GM12801 (cell line): ENCODE measurements around the gene KIF26B.

Experiments
- TF ChIP-seq, protein P1 (sequence below): IDR thresholded peaks from one replicate; pipeline ENCODE4 v1.5.1; 2011; ENCODE audit warnings: control low read depth; ENCODE audit not compliant: insufficient read length; ENCODE audit errors: extremely low read depth

The KIF26B gene

DNA sequence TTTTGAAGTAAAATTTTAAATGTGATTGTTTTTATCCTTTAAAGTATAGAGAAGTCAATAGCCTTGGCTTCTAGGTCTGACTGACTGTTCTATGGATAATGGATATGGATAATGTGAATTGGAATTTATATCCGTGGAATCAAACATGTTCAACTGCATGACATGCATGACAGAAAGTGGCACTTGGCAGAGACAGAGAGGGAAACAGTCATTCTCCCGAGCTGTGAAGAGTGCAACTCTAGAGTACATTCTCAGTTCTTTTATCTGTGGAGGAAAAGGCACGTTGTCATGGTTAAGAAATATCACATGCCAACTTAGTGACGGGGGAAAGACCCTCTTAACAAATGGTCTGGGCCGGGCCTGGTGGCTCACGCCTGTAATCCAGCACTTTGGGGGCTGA lies 67.0 kb downstream of the KIF26B start:
- TF ChIP-seq, protein P1, sequence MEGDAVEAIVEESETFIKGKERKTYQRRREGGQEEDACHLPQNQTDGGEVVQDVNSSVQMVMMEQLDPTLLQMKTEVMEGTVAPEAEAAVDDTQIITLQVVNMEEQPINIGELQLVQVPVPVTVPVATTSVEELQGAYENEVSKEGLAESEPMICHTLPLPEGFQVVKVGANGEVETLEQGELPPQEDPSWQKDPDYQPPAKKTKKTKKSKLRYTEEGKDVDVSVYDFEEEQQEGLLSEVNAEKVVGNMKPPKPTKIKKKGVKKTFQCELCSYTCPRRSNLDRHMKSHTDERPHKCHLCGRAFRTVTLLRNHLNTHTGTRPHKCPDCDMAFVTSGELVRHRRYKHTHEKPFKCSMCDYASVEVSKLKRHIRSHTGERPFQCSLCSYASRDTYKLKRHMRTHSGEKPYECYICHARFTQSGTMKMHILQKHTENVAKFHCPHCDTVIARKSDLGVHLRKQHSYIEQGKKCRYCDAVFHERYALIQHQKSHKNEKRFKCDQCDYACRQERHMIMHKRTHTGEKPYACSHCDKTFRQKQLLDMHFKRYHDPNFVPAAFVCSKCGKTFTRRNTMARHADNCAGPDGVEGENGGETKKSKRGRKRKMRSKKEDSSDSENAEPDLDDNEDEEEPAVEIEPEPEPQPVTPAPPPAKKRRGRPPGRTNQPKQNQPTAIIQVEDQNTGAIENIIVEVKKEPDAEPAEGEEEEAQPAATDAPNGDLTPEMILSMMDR, result no peak

DNA sequence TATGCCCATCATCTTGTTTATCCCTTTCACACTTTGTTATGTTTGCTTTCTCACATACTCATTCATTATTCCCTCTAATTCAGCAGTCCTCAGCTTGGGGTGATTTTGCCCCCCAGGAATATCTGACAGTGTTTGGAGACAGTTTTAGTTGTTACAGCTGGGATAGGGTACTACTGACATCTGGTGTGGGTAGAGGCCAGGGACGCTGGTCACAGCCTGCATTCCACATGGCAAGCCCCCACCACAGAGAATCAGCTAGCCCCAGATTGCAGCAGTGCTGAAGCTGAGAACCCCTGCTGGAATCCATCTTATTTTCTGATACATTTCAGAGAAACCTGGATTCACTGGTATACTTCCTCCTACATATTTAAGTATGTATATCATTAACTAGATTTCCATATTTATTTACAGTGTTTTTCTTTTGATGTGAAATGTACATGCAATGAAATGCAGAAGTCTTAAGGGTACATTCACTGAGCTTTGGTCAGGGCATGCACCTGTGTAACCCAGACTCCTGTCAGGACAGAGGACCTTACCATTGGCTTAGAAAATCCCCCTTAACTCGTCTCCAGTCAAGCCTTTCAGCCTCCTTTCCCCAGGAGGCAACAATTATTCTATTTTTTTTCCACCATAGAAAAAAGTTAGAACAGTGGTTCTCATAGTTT lies 68.3 kb downstream of the KIF26B start:
- TF ChIP-seq, protein P1, result no peak

DNA sequence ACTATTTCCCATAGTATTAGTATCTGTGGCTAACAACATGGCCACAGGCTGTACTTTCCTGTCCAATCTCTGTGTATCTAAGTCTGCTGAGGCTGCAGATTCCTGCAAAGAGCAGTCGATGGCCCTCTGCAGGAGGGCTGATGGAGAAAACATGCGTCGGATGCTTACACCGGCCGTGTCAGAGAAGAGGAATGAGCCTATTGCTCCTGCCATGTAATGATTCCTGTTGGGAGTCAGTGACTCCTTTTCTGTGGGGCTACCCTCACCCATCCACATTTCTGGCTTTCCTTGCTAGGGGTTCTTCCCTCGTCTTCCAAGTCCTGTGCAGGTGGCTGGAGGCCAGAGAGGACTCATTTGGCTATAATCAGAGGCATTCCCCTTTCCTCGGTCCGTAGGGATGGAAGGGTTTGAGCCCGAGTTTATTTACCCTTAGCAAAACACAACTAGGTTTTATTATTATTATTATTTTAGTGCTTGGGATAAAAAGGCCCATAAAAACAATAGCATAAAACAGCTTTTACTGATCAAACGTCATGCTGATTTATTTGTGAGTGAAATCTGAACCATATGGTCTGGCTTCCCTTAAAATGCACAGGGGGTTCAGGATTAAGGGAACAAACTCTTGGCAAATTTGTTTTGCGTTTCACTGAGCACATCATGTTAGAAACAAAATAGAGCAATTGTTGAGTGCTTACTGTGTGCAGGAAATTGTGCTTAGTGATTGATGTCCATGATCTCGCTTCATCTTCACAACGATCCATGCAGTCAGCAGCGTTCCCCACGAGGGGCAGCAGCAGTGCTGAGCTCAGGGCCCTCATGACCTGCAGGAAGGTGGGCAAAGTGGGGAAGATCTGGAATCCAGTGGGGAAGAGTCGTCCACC lies 70.8 kb downstream of the KIF26B start:
- TF ChIP-seq, protein P1, result no peak

DNA sequence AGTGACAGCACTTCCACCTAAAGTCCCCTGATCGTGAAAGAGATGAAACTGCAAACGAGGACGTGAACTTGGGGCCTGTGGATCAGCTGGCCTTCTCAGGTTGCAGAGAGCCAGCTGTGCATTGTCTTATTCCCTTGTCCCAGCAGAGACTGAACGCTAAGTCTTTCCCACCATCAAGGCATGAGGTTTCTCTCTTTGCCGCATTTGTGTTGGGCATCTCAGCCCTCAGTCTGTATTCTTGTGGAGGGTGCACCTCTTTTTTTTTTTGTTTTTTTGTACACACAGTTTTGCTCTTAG lies 71.4 kb downstream of the KIF26B start:
- TF ChIP-seq, protein P1, result no peak

DNA sequence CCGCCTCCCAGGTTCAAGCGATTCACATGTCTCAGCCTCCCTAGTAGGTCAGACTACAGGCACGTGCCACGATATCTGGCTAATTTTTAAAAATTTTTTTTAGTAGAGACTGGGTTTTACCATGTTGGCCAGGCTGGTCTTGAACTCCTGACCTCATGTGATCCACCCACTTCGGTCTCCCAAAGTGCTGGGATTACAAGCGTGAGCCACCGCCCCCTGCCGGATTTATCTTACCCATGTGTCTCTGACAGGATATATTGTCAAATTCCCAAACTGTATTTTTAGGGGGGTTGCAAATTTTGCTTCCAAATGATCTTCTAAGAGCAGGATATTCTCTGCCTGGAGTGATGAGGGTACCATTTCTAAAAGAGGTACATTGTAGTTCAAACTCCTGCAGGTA lies 74.3 kb downstream of the KIF26B start:
- TF ChIP-seq, protein P1, result no peak

DNA sequence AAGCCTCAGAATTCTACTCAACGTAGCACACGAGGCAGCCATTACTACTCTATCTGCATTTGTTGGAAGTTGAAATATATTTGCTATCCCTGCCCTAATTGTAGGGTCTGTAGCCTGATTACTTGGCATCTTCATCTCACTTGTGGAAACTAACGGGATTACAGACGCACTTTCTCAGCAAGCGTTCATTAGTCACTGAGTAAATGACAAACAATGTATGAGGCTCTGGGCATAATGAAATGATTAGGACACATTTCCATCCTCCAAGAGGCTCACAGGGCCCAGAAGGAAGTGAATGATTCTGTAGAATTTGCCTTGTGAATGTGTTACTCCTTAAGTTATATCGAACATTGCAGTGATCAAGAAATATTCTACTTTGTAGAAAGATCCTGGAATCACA lies 78.1 kb downstream of the KIF26B start:
- TF ChIP-seq, protein P1, result no peak

DNA sequence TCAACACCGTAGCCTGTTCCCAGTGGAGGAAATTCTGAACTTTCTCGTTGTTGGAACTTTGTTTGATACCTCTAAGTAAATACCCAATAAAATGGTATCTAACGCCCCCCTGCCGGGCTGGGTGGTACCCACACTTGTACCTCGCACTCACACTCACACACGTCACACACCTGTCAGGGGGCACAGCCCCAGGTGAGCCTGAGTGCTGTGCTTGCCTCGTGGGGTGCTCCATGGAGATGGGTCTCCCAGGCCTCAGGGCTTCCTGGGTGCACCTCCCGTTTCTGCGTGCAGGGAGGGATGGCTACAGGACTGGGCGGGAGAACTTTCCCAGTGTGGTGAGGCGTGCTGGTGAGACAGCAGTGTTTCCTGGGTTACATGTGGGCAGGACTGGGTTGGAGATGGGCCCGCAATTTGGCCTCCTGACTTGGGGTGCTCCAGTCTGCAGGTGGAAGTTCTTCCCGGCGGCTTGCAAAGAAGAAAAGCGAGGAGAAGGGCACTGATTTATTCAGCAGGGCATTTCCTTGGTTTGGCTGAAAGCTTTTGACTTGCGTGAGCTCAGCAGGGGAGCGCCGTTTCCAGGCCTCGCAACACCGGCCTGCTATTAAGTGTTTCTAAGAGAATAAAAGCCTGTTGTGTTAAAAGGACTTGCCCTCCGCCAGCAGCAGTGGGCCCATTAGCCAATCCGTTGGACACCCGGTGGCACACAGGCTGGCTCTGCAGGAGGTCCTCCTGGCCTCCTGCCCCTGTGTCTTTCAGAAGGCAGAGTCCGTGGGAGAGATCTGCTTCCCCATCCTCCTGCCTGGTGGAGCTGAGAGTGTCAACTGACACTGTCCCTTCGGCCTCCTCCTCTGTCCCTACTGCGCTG lies 79.7 kb downstream of the KIF26B start:
- TF ChIP-seq, protein P1, result no peak
